22Rv1 (cell line): Measurements from ENCODE around the gene LMNB1.

Source experiments
- H3K27ac ChIP-seq: fragments of 450-650 bp; 2 replicates; pipeline ENCODE4 v1.5.1; 2017
- ZFX ChIP-seq: fragments of 450-650 bp; IDR thresholded peaks from 2 replicates; pipeline ENCODE4 v1.6.1; 2017; ENCODE audit warnings: antibody characterized with exemption, borderline replicate concordance
- TF ChIP-seq, protein P1 (sequence below): fragments of 450-650 bp; IDR thresholded peaks from 2 replicates; pipeline ENCODE4 v1.5.1; 2017; ENCODE audit warnings: mild to moderate bottlenecking

LMNB1 gene

DNA sequence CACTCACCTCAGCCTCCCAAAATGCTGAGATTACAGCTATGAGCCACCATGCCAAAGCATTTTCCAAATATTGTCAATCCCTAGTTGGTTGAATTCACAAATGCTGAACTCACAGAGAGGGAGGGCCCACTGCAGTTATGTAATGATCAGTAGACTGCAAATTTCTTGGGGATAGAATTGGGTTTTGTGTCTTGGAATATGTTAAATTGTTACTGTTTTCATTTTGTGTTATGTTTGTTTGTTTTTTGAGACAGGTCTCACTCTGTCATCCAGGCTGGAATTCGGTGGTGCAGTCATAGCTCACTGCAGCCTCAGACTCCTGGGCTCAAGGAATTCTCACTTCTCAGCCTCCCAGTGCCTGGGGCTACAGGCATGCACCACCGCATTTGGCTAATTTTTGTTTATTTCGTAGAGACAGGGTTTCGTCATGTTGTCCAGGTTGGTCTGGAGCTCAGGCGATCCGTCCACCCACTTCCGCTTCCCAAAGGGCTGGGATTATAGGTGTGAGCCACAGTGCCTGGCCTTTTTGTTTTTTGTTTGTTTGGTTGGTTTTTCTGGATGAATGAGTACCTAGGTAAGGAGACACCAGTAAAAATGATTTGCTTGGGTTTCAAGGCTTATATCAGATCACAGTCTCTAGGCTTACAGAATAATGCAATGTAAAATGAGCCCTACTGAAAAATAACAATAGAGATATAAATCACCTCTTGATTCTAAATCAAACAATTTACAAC is 31.5 kb upstream of the LMNB1 start:
- no peak overlapping the region for H3K27ac ChIP-seq

DNA sequence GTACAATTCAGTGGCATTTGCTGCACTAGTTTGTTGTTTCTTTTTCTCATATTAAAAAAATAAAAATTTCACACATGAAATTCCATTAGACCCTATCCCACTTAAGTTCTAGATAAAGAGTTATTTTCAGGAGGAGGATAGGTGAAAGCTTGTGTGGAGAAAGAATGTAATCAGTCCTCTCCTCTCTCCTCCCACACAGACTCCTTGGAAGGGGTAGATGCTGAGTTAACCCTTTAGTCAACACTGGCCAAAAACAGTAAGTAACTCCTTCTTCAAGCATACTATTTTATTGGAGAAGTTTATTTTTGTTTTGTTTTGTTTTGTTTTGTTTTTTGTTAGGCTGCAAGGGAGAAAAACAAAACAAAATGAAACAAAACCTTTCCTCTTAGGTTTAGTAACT is 30.6 kb upstream of the LMNB1 start:
- TF ChIP-seq ZFX, result no peak
- TF ChIP-seq, protein P1, sequence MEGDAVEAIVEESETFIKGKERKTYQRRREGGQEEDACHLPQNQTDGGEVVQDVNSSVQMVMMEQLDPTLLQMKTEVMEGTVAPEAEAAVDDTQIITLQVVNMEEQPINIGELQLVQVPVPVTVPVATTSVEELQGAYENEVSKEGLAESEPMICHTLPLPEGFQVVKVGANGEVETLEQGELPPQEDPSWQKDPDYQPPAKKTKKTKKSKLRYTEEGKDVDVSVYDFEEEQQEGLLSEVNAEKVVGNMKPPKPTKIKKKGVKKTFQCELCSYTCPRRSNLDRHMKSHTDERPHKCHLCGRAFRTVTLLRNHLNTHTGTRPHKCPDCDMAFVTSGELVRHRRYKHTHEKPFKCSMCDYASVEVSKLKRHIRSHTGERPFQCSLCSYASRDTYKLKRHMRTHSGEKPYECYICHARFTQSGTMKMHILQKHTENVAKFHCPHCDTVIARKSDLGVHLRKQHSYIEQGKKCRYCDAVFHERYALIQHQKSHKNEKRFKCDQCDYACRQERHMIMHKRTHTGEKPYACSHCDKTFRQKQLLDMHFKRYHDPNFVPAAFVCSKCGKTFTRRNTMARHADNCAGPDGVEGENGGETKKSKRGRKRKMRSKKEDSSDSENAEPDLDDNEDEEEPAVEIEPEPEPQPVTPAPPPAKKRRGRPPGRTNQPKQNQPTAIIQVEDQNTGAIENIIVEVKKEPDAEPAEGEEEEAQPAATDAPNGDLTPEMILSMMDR, result no peak
- H3K27ac ChIP-seq, result no peak overlapping the region

More for the DNA sequence above, 31.5 kb upstream of the LMNB1 start:
- TF ChIP-seq, protein P1, result no peak
- no peak for TF ChIP-seq ZFX

DNA sequence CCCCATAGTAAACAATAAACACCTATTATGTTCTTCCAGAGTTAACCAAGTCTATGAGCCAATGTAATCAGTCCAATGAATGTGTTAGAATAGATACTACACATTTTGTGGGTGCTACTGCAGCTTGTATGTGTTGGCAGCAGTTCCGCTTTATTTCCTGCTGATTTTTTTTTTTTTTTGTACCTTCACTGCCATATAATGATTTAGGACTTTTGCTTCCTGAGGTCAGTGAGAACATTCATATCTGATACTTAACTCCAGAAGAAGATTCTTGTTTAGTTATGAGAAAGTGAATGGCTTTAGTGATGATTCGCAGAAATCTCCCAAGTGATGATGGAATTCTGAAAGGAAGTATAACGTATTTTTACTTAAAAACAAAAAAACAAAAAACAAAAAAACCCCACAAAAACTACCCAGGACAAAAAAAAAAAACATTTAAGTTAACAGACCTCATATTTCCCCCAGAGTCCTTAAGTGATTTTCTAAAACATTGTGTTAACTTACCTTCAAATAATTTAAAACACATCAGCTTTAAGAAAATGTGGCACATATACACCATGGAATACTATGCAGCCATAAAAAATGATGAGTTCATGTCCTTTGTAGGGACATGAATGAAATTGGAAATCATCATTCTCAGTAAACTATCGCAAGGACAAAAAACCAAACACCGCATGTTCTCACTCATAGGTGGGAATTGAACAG is 24.7 kb upstream of the LMNB1 start:
- TF ChIP-seq ZFX, result no peak
- TF ChIP-seq, protein P1, result no peak
- H3K27ac ChIP-seq, result no peak overlapping the region

DNA sequence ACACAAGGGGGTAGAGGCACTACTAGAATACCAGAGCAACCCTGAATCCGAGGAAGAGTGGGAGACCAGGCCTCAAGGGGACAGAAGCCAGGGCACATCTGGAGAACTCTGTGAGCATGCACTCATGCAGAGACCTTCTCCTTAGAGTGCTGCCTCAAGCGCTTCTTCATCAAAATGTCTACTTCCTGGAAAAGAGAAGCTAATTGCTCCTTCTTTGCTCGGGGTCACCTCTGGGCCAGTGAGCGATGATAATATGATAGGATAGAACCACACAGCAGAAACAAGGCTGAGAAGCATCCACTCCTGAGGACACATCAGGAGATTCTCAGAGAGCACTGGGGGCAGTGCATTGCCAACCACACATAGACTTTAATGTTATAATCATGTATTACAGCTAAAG is 23.7 kb upstream of the LMNB1 start:
- no peak for TF ChIP-seq ZFX
- TF ChIP-seq, protein P1, result no peak
- no peak overlapping the region for H3K27ac ChIP-seq

DNA sequence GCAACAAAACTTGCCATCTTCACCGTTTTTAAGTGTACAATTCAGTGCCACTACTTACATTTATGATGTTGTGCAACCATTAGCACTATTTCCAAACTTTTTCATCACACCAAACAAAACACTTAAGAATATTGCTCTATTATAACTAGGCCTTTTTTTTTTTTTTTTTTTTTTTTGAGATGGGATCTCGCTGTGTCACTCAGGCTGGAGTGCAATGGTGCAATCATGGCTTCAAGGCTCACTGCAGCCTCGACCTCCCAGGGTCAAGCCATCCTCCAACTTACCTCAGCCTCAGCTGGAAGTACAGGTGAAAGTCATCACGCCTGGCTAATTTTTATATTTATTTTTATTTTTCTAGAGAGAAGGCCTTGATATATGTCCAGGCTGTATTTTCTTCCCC is 22.3 kb upstream of the LMNB1 start:
- TF ChIP-seq ZFX, result no peak
- TF ChIP-seq, protein P1, result no peak
- no peak overlapping the region for H3K27ac ChIP-seq

DNA sequence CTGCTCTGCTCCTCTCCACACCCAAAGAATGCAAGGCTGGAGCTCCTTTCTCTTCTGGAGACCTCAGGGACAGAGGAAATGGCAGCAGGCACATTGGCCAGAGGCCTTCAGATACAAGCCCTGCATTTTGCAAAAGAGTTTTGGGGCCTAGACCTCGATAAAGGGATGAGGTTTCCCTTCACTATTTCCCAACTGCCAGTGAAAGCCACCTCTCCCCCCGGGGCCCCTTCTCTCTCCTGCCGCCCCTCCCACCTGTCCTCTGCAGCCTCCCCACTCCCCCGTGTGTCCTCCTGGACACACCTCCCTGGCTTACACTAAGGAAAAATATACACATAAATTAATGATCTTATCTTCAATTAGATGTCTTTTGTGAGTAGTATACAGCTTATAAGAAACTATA is 21.3 kb upstream of the LMNB1 start:
- TF ChIP-seq, protein P1, result no peak
- TF ChIP-seq ZFX, result no peak
- no peak overlapping the region for H3K27ac ChIP-seq
